Mucosa of descending colon (tissue), 3 donors: ENCODE measurements around the gene NLRP6. TPM values are rescaled to one million over a fixed set of nuclear protein-coding genes. Genes with fewer than 3 reads are reported as not detected.
A peak's percentile ranks its signal among the peaks of the same experiment; 100 is the strongest.

Experiments used
- ATAC-seq: fragments of 200-7000 bp; cut with Tn5 transposase; one replicate; pipeline ENCODE4 v1.9.1; 2020; ENCODE audit warnings: mild to moderate bottlenecking, moderate library complexity
- DNase-seq, 3 donors: peaks; one replicate each; pipeline ENCODE4 v3.0.0-alpha.2; 2020
- H3K36me3 ChIP-seq: fragments of 200-600 bp; one replicate; pipeline ENCODE4 v1.8.0; 2021; ENCODE audit warnings: low read depth, mild to moderate bottlenecking
- H3K4me1 ChIP-seq: fragments of 200-600 bp; one replicate; pipeline ENCODE4 v1.8.0; 2021; ENCODE audit warnings: low read depth, mild to moderate bottlenecking
- H3K4me3 ChIP-seq: fragments of 200-600 bp; one replicate; pipeline ENCODE4 v1.8.0; 2021; ENCODE audit warnings: mild to moderate bottlenecking
- H3K9me3 ChIP-seq: fragments of 200-600 bp; one replicate; pipeline ENCODE4 v1.8.0; 2021; ENCODE audit warnings: mild to moderate bottlenecking
- intact Hi-C, 2 donors: fragments of 100-400 bp; cut with DNase I in 1 of 2; cut with micrococcal nuclease in 1 of 2; formaldehyde crosslinking; loops; one replicate each; pipeline versions ENCODE4 v1.11.0 to v1.11.1; 2022; cut with DNase I, micrococcal nuclease
- total RNA-seq, 3 donors: library from RNA; stranded (reverse); fragmentation: NEBNext Ultra II Directional in 2 of 3; extraction: Animal tissue kit (Norgen Biotek cat#: 25700) in 2 of 3; gene quantifications; one replicate each; pipeline versions ENCODE4 v1.2.1 to v1.2.4, GENCODE V29; 2021 to 2023
- TF ChIP-seq, protein P1 (sequence below): fragments of 200-600 bp; IDR thresholded peaks from one replicate; pipeline ENCODE4 v1.8.0; 2022; ENCODE audit warnings: antibody characterized with exemption, mild to moderate bottlenecking
- donor health status: DM: no; HTN: no; CAD: no; lungs with moderate emphysema.
- donor health status: DM: no; HTN: no; CAD: no.
- donor health status: DM: no; HTN: yes; CAD: no.

The NLRP6 gene
- total RNA-seq, 3 donors from 2014 or later = 0.66 to 2.6 (median 0.72) TPM

DNA sequence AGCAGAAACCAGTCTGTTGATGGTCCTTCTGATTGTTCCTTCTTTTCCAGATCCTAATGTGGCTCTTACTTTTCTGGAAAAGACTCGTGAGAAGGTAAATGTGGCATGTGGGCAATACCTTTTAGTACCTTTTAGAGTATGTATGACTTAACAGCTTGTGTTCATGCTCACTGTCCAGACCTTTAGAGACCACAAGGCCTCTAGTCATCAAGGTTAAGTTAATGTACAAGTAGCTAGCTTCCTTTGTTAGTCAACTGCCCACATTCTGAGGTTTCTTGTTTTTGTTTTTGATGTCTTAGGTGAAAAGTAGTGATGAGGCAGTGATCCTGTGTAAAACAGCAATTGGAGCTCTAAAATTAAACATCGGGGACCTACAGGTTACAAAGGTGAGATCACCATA lies 33.8 kb upstream of the NLRP6 start:
- no peak for DNase-seq
- intact Hi-C loops = no loop called here
- Histone ChIP-seq H3K4me3 (no peak overlapping the region), H3K4me1 (no peaks in the 10 kb centered on the region), H3K9me3 (no peaks in the 10 kb centered on the region), H3K36me3 (peaks cover 24% of the 10 kb centered on the region)
- TF ChIP-seq, protein P1, sequence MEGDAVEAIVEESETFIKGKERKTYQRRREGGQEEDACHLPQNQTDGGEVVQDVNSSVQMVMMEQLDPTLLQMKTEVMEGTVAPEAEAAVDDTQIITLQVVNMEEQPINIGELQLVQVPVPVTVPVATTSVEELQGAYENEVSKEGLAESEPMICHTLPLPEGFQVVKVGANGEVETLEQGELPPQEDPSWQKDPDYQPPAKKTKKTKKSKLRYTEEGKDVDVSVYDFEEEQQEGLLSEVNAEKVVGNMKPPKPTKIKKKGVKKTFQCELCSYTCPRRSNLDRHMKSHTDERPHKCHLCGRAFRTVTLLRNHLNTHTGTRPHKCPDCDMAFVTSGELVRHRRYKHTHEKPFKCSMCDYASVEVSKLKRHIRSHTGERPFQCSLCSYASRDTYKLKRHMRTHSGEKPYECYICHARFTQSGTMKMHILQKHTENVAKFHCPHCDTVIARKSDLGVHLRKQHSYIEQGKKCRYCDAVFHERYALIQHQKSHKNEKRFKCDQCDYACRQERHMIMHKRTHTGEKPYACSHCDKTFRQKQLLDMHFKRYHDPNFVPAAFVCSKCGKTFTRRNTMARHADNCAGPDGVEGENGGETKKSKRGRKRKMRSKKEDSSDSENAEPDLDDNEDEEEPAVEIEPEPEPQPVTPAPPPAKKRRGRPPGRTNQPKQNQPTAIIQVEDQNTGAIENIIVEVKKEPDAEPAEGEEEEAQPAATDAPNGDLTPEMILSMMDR = no peak
- no peak for ATAC-seq

GRCh38 chr11:249062-249461 lies 29.1 kb upstream of the NLRP6 start:
- DNase-seq = no peak
- Histone ChIP-seq H3K4me3 (no peak overlapping the region), H3K4me1 (no peaks in the 10 kb centered on the region), H3K9me3 (no peaks in the 10 kb centered on the region), H3K36me3 (peaks cover 19% of the 10 kb centered on the region)
- ATAC-seq = no peak
- intact Hi-C loops = no loop called here
- TF ChIP-seq, protein P1 = no peak

DNA sequence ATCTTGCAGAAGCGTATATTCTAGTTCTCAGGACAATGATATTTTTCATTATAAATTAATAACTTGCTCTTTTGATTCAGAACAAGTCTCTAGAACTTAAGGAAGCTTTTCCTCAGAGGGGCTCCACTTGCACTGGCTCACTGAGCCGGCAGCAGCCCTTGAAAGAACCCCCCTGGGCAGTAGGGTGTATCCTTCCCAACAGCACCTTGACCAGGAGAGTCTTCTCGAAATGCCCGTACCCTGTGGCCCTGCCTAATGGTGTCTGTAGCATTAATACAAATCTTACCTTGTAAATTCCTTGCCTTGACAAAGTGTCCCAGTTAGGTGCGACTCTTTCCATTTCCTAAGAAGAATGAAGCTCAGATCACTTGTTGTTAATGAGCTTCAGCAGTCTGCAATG lies 27.9 kb upstream of the NLRP6 start:
- ATAC-seq (no peak), DNase-seq (no peak)
- TF ChIP-seq, protein P1 = no peak
- no peaks in the 10 kb centered on the region for H3K9me3 ChIP-seq
- intact Hi-C loops = no loop called here
- H3K4me1 ChIP-seq = no peaks in the 10 kb centered on the region
- H3K36me3 ChIP-seq = peaks cover 15% of the 10 kb centered on the region
- H3K4me3 ChIP-seq = no peak overlapping the region

GRCh38 chr11:250740-251299 lies 27.4 kb upstream of the NLRP6 start:
- intact Hi-C loops = no loop called here
- no peaks in the 10 kb centered on the region for H3K4me1 ChIP-seq
- peaks cover 15% of the 10 kb centered on the region for H3K36me3 ChIP-seq
- peak; percentile 91 for ATAC-seq
- peak in 2 of 3 donors; percentile 70 to 75 for DNase-seq
- H3K4me3 ChIP-seq = no peak overlapping the region
- no peaks in the 10 kb centered on the region for H3K9me3 ChIP-seq
- TF ChIP-seq, protein P1 = peak; percentile 59

DNA sequence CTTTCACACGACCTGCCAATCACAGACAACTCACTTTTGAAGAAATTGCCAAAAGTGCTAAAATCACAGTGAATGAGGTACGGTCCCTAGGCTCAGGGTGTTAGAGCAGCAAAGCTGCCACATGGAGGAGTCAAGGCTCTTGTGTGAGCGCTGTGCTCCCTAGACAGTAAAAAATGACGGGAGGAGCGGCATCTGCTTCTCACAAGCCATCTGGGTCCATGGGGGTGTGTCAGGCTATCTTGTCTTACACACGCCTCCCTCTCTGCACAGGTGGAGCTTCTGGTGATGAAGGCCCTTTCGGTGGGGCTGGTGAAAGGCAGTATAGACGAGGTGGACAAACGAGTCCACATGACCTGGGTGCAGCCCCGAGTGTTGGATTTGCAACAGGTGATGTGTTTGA lies 26.7 kb upstream of the NLRP6 start:
- intact Hi-C loops = no loop called here
- Histone ChIP-seq H3K9me3 (no peaks in the 10 kb centered on the region), H3K36me3 (peaks cover 15% of the 10 kb centered on the region), H3K4me1 (no peaks in the 10 kb centered on the region), H3K4me3 (no peak overlapping the region)
- DNase-seq = no peak
- ATAC-seq = peak; percentile 9
- TF ChIP-seq, protein P1 = no peak

DNA sequence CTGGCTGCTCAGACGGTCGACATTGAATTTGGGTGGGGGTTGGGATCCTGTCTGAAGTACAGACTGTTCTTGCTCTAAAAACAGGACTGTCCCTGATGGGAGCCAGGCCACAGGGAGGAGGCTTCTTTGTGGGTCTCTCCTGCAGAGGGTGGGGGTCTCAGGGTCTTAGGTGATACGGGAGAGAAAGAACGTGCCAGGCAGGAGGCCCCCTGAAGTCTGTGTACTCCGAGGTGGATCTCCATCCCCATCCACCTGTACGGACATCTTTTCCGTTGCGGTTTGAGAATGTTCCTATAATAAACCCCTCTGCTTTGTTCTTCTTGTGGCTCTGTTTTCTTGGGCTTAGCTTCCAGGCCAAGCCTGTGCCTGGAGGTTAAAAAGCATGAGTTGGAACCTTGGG lies 25.5 kb upstream of the NLRP6 start:
- no peaks in the 10 kb centered on the region for H3K4me1 ChIP-seq
- intact Hi-C loops = no loop called here
- no peak overlapping the region for H3K4me3 ChIP-seq
- H3K36me3 ChIP-seq = peaks cover 13% of the 10 kb centered on the region
- TF ChIP-seq, protein P1 = no peak
- no peak for ATAC-seq
- no peaks in the 10 kb centered on the region for H3K9me3 ChIP-seq
- DNase-seq = no peak
